ENCODE data around the gene PLPP4.
A peak's percentile ranks its signal among the peaks of the same experiment; 100 is the strongest.

PLPP4 gene

DNA sequence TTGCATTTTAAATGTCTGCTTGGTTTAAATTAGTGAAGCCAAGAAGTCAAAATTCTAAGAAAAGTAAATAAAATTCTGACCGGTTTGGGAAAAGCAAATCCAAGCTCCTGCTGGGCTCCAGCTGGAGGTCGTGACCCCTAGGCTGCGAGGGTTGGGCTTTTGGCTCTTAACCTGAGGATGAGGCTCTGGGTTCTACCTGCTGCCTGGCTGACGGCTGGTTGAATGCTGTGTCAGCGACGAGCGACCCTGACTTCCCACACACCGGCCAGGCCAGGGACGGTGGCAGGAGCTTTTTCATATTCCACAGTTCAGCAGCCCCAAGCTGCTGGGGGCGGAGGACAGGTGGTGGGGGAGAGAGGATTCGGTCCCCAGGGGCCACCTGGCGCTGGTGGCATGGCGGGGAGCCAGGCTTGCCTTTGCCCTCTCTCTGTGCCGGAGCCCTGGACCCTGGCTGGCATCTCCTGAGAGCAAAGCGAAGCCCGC, 843 bp upstream of the PLPP4 start:
- H3K9ac ChIP-seq (ENCODE audit: low read depth, low read length) = peak overlapping the region; percentile 53
- H3K4me1 ChIP-seq (ENCODE audit: insufficient read depth, low read length) = peaks cover 9% of the 10 kb centered on the region
- peak overlapping the region; percentile 63 for H3K4me3 ChIP-seq (ENCODE audit: low read length)
- H3K27ac ChIP-seq (ENCODE audit: low read depth, low read length) = no peak overlapping the region
- H3K36me3 ChIP-seq (ENCODE audit: insufficient read depth, low read length) = no peaks in the 10 kb centered on the region
- 7% methylated on average over 16 of the region's 16 CpGs for WGBS
- no peaks in the 10 kb centered on the region for H3K9me3 ChIP-seq (ENCODE audit: insufficient read depth, low read depth, low read length)
- peaks cover 50% of the 10 kb centered on the region for H3K27me3 ChIP-seq (ENCODE audit: insufficient read depth, low read length)

DNA sequence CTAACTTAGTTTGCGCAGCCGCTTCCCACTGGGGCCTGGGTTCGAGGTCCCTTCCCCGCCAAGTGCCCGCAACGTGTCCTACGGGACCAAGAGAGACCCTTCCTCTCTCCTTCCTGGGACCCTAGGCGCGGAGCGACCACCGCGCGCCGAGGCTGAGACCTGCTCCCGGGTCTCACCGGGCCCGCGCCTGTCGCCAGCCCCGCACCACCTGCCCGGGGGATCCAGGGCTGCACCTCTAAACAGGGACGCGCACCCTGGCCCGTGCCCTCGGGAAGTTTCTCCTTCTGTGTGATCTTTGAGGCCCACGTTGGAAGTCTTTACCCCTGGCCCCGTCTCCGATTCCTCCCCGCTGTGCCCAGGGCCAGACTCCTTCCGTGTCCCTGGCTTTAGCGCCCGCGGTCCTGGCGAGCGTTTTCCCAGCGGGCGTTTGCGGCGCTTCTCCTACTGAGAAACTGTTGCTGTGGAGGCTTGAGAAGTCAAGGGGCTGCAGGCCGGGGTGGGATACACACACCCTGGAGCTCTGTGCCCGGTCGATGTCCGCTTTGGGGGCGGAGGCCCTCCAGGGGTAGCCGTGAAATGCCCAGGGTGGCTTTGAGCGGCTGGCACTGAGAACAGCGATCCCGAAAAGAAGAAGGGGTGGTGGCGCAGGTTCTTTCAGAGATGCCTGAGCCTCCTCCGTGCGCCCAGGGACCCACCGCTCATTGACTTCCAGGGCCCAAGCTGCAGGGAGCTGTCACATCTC, 575 bp downstream of the PLPP4 start:
- no peaks in the 10 kb centered on the region for H3K36me3 ChIP-seq (ENCODE audit: insufficient read depth, low read length)
- no peaks in the 10 kb centered on the region for H3K9me3 ChIP-seq (ENCODE audit: insufficient read depth, low read depth, low read length)
- H3K4me1 ChIP-seq (ENCODE audit: insufficient read depth, low read length) = peaks cover 9% of the 10 kb centered on the region
- no peak overlapping the region; the same call in 1 of the 2 replicates for H3K9ac ChIP-seq (ENCODE audit: low read depth, low read length)
- WGBS = 21% methylated on average over 52 of the region's 52 CpGs
- no peak overlapping the region for H3K27ac ChIP-seq (ENCODE audit: low read depth, low read length)
- H3K27me3 ChIP-seq (ENCODE audit: insufficient read depth, low read length) = peaks cover 50% of the 10 kb centered on the region
- H3K4me3 ChIP-seq (ENCODE audit: low read length) = peak overlapping the region; percentile 63

DNA sequence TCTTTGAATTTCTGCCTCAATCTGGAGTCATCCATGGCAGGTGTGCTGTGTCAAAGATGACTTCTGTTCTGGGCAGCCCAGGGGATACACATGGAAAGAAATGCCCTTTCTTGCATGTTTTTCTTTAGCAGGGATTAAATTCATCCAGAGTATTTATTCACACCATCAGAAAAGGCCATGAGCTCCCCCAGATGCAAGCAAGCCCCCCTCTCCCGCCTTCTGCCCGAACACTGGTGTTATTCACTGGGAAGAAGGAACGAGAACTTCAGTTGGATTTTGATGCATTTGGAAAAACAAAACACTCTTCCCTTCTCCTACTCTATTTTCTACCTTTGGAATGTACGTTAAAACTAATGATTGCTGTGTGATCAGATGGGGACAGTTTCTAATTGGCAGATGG, 1.4 kb downstream of the PLPP4 start:
- 90% methylated on average over 2 of the region's 4 CpGs for WGBS
- H3K27me3 ChIP-seq (ENCODE audit: insufficient read depth, low read length) = peaks cover 50% of the 10 kb centered on the region
- peaks cover 9% of the 10 kb centered on the region for H3K4me1 ChIP-seq (ENCODE audit: insufficient read depth, low read length)
- no peaks in the 10 kb centered on the region for H3K9me3 ChIP-seq (ENCODE audit: insufficient read depth, low read depth, low read length)
- H3K4me3 ChIP-seq (ENCODE audit: low read length) = no peak overlapping the region
- H3K36me3 ChIP-seq (ENCODE audit: insufficient read depth, low read length) = no peaks in the 10 kb centered on the region
- no peak overlapping the region for H3K27ac ChIP-seq (ENCODE audit: low read depth, low read length)
- no peak overlapping the region for H3K9ac ChIP-seq (ENCODE audit: low read depth, low read length)

DNA sequence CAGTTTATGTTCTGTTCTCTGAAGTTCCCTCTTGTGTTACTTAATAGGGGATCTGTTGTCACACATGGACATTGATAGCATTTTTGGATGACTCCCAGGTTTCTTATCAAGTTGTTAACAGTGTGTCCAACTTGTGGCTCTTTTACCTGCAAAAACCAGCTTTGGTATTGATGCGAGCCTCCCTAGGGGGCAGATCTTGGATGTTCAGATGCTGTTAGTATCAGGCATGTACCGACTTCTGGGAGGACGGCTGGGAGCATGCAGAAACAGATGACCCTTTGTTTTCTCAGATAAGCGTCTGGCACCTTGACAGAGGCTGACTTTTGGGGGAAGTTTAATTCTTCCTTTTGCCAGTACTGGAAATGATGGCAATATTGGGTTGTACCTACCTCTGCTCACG, 2.2 kb downstream of the PLPP4 start:
- 76% methylated on average over 5 of the region's 5 CpGs for WGBS
- no peaks in the 10 kb centered on the region for H3K36me3 ChIP-seq (ENCODE audit: insufficient read depth, low read length)
- H3K4me3 ChIP-seq (ENCODE audit: low read length) = no peak overlapping the region
- H3K4me1 ChIP-seq (ENCODE audit: insufficient read depth, low read length) = peaks cover 9% of the 10 kb centered on the region
- peaks cover 50% of the 10 kb centered on the region for H3K27me3 ChIP-seq (ENCODE audit: insufficient read depth, low read length)
- H3K9me3 ChIP-seq (ENCODE audit: insufficient read depth, low read depth, low read length) = no peaks in the 10 kb centered on the region
- H3K27ac ChIP-seq (ENCODE audit: low read depth, low read length) = no peak overlapping the region
- H3K9ac ChIP-seq (ENCODE audit: low read depth, low read length) = no peak overlapping the region

DNA sequence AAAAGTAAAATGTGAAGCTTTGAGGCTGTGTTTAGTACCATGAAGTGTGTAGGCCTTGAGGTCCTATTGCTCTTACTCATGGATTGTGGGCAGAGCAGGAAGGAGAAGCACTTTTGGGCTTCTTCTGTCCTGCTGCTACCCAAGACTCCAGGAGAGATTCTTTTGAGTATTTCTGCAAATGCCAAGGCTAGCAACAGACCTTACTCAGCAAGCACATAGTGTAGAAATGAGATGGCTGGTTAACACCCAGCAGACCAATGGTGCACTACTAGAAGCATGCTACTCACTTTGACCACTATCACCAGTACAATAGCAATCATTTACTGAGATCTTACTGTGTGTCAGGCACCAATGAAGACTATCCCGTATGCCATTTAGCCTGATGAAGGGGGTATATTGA, 3.2 kb downstream of the PLPP4 start:
- Histone ChIP-seq H3K9me3 (ENCODE audit: insufficient read depth, low read depth, low read length) (no peaks in the 10 kb centered on the region), H3K36me3 (ENCODE audit: insufficient read depth, low read length) (no peaks in the 10 kb centered on the region), H3K27ac (ENCODE audit: low read depth, low read length) (no peak overlapping the region), H3K4me1 (ENCODE audit: insufficient read depth, low read length) (peaks cover 9% of the 10 kb centered on the region), H3K9ac (ENCODE audit: low read depth, low read length) (no peak overlapping the region), H3K4me3 (ENCODE audit: low read length) (no peak overlapping the region), H3K27me3 (ENCODE audit: insufficient read depth, low read length) (peaks cover 47% of the 10 kb centered on the region)
- WGBS = 100% methylated on average over 1 of the region's 1 CpG

DNA sequence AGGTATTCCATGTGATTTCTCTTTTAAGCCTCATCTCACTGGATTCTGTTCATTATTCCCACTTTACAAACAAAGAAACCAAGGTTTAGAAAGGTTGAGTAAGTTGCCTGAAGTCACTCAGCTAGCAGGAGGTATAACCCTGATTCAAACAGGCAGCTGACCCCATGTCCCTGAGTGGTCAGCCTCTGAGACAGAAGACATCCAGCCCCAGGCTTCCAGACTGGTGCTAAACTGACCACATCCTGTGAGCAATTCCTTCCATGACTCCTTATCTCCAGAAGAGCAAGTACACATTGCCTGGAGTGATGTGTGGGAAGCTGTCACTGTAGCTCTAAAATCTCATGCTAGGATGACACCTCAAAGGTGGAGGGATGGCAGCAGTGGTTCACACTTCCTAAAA, 3.7 kb downstream of the PLPP4 start:
- no peak overlapping the region for H3K27ac ChIP-seq (ENCODE audit: low read depth, low read length)
- peaks cover 7% of the 10 kb centered on the region for H3K4me1 ChIP-seq (ENCODE audit: insufficient read depth, low read length)
- no peaks in the 10 kb centered on the region for H3K9me3 ChIP-seq (ENCODE audit: insufficient read depth, low read depth, low read length)
- no peak overlapping the region for H3K4me3 ChIP-seq (ENCODE audit: low read length)
- H3K36me3 ChIP-seq (ENCODE audit: insufficient read depth, low read length) = no peaks in the 10 kb centered on the region
- H3K9ac ChIP-seq (ENCODE audit: low read depth, low read length) = no peak overlapping the region
- peaks cover 43% of the 10 kb centered on the region for H3K27me3 ChIP-seq (ENCODE audit: insufficient read depth, low read length)

DNA sequence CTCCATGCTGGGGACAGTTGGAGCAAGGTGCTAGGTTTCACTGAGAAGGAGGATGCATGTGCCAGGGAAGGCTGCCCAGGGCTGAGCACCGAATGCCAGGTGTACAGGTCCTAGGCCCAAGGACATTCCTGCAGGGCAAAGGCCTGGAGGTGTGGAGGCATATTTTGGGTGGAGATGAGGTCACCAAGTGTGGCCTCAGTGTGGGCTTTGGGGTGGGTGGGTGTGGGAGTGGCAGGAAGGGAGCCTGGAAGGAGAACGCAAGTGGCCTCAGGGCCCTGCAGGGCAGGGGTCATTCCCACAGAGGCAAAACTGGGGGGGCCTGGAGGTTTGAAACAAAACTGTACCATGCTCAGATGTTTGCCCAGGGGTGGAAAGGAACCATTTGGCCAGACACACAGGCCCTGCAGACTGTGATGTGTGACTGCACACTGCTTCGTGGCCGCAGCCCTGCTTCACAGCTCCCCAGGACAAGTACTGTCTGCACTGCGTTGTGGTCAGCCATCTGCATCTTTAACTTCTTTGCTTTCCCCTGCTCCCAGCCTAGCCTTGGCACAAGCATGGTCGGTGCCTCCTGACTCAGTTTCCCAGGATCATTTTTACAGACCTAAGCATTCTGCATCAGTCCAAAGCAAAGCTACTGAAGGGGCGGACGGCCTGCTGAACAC, 5.1 kb downstream of the PLPP4 start:
- Histone ChIP-seq H3K27me3 (ENCODE audit: insufficient read depth, low read length) (peaks cover 30% of the 10 kb centered on the region), H3K9ac (ENCODE audit: low read depth, low read length) (no peak overlapping the region), H3K9me3 (ENCODE audit: insufficient read depth, low read depth, low read length) (no peaks in the 10 kb centered on the region), H3K36me3 (ENCODE audit: insufficient read depth, low read length) (no peaks in the 10 kb centered on the region), H3K4me1 (ENCODE audit: insufficient read depth, low read length) (no peaks in the 10 kb centered on the region), H3K4me3 (ENCODE audit: low read length) (no peak overlapping the region), H3K27ac (ENCODE audit: low read depth, low read length) (no peak overlapping the region)
- 94% methylated on average over 8 of the region's 8 CpGs for WGBS

DNA sequence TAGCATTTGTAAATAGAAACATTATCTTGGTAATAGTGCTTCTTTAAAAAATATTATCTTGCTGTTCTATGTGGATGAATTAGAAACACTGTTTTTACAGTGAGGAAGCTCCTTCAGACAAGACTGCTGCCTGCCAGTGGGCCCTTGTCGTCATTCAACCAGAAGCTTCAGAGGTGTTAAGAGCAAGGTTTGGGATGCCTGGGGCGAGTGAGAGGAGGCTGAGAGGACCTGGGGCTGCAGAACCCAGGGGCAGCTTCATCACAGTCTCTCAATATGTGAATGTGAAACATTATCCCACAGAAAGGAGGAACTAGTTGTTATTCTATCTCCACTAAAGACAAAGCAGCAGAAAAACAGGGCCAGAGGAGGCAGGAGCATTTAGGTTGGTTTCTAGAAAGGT, 8.1 kb downstream of the PLPP4 start:
- no peaks in the 10 kb centered on the region for H3K4me1 ChIP-seq (ENCODE audit: insufficient read depth, low read length)
- WGBS = 78% methylated on average over 2 of the region's 2 CpGs

DNA sequence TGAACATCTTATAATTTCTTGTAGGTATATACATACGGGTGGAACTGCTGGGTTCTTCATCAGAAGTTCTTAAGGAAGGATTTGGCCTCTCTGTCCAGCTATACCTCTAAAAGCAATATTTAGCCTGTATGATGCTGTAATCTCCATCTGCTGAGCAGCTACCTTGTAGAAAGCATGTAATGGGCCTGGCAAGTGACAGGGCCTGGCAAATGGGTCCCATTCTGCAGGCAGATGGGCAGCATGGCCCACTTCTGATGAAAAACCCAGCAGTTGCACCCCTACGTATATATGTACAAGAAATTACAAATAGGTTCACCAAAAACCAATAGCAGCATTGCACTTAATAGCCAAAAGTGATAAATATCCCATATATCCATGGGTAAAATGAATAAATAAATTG, 9.0 kb downstream of the PLPP4 start:
- 100% methylated on average over 2 of the region's 2 CpGs for WGBS
- Histone ChIP-seq H3K27me3 (ENCODE audit: insufficient read depth, low read length) (no peaks in the 10 kb centered on the region), H3K9ac (ENCODE audit: low read depth, low read length) (no peak overlapping the region), H3K4me1 (ENCODE audit: insufficient read depth, low read length) (no peaks in the 10 kb centered on the region), H3K4me3 (ENCODE audit: low read length) (no peak overlapping the region), H3K36me3 (ENCODE audit: insufficient read depth, low read length) (no peaks in the 10 kb centered on the region), H3K27ac (ENCODE audit: low read depth, low read length) (no peak overlapping the region), H3K9me3 (ENCODE audit: insufficient read depth, low read depth, low read length) (no peaks in the 10 kb centered on the region)

More for the DNA sequence above, 8.1 kb downstream of the PLPP4 start:
- H3K27ac ChIP-seq (ENCODE audit: low read depth, low read length) = no peak overlapping the region
- no peak overlapping the region for H3K9ac ChIP-seq (ENCODE audit: low read depth, low read length)
- H3K36me3 ChIP-seq (ENCODE audit: insufficient read depth, low read length) = no peaks in the 10 kb centered on the region
- no peak overlapping the region for H3K4me3 ChIP-seq (ENCODE audit: low read length)
- no peaks in the 10 kb centered on the region for H3K9me3 ChIP-seq (ENCODE audit: insufficient read depth, low read depth, low read length)
- H3K27me3 ChIP-seq (ENCODE audit: insufficient read depth, low read length) = no peaks in the 10 kb centered on the region

DNA sequence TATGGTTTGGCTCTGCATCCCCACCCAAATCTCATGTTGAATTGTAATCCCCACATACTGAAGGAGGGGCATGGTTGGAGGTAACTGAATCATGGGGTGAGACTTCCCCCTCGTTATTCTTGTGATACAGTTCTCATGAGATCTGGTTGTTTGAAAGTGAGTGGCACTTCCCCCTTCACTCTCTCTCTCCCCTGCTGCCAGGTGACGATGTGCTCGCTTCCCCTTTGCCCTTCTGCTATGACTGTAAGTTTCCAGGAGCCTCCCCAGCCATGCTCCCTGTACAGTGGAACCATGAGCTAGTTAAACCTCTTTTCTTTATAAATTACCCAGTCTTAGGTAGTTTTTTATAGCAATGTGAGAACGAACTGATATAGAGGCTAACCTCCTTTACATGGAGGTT, 16.6 kb downstream of the PLPP4 start:
- Histone ChIP-seq H3K27me3 (ENCODE audit: insufficient read depth, low read length) (no peaks in the 10 kb centered on the region), H3K4me1 (ENCODE audit: insufficient read depth, low read length) (no peaks in the 10 kb centered on the region), H3K9me3 (ENCODE audit: insufficient read depth, low read depth, low read length) (peaks cover 4% of the 10 kb centered on the region; the same call in 1 of the 2 replicates), H3K36me3 (ENCODE audit: insufficient read depth, low read length) (no peaks in the 10 kb centered on the region), H3K4me3 (ENCODE audit: low read length) (no peak overlapping the region), H3K27ac (ENCODE audit: low read depth, low read length) (no peak overlapping the region), H3K9ac (ENCODE audit: low read depth, low read length) (no peak overlapping the region)
- WGBS = 78% methylated on average over 2 of the region's 4 CpGs

DNA sequence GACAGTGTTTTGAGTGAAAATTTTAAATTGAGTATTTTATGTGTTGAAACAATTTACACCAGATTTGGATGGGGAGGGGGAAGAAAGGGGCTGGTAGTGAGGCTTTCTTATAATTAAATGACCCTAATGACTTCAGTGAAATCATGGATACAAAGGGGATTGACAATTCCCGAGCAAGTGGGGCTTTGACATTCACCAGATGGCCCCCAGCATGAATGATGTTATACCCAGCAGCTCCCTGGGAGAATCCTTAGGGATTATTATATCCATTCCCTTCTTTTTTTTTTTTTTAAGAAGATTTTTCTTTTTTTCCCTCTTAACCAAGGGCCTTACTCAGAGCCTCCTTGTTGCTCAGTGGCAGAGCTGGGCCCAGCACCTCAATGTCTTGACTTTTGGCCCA, 17.9 kb downstream of the PLPP4 start:
- WGBS = 100% methylated on average over 1 of the region's 1 CpG

More for the DNA sequence above, 17.9 kb downstream of the PLPP4 start:
- H3K27me3 ChIP-seq (ENCODE audit: insufficient read depth, low read length) = no peaks in the 10 kb centered on the region
- H3K4me3 ChIP-seq (ENCODE audit: low read length) = no peak overlapping the region
- no peaks in the 10 kb centered on the region for H3K4me1 ChIP-seq (ENCODE audit: insufficient read depth, low read length)
- no peak overlapping the region for H3K27ac ChIP-seq (ENCODE audit: low read depth, low read length)
- no peaks in the 10 kb centered on the region for H3K36me3 ChIP-seq (ENCODE audit: insufficient read depth, low read length)
- H3K9me3 ChIP-seq (ENCODE audit: insufficient read depth, low read depth, low read length) = peaks cover 4% of the 10 kb centered on the region; the same call in 1 of the 2 replicates
- no peak overlapping the region for H3K9ac ChIP-seq (ENCODE audit: low read depth, low read length)

Measured in HUES64 (cell line).